Measurements from ENCODE around the gene PHOX2A. TPM values are rescaled to one million over a fixed set of nuclear protein-coding genes. Genes with fewer than 3 reads are reported as not detected.
A peak's percentile ranks its signal among the peaks of the same experiment; 100 is the strongest.

PHOX2A gene
- total RNA-seq, 3 donors from 2014 or later (not counting 1 experiment from before 2014, with no cell fraction given), result not detected

DNA sequence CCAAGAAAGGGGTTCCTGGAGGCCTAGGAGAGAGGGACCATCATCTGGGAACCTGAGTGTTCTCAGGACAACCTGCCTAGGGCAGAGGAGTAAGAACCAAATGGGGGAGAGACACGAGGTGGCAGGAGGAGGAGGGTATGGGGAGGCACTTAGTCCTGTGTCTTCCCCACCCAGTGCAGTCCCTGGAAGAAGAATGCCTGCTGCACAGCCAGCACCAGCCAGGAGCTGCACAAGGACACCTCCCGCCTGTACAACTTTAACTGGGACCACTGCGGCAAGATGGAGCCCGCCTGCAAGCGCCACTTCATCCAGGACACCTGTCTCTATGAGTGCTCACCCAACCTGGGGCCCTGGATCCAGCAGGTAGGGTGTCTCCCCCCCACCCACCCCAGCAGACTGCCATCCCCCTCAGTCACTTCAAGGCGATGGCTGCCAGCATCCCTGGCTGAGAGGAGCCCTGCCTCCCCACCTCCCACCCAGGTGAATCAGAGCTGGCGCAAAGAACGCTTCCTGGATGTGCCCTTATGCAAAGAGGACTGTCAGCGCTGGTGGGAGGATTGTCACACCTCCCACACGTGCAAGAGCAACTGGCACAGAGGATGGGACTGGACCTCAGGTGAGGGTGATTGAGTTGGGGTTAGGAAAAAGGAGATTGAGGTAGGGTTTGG, 23.1 kb downstream of the PHOX2A start:
- Histone ChIP-seq H3K27me3 (ENCODE audit: control insufficient read depth, insufficient read depth, low read length) (no peaks in the 10 kb centered on the region), H3K9me3 (ENCODE audit: control insufficient read depth, insufficient read depth, low read length) (no peaks in the 10 kb centered on the region), H3K27ac (ENCODE audit: low read length) (no peak overlapping the region), H3K36me3 (ENCODE audit: control insufficient read depth, insufficient read depth, low read length) (no peaks in the 10 kb centered on the region), H3K4me3 (ENCODE audit: low read length) (no peak overlapping the region), H3K4me1 (ENCODE audit: control insufficient read depth, insufficient read depth, low read length) (peaks cover 53% of the 10 kb centered on the region)
- Mint-ChIP-seq H3K27ac (peak overlapping the region in 1 of 2 donors; percentile 44), H3K36me3 (no peaks in the 10 kb centered on the region), H3K4me3 (no peak overlapping the region), H3K9me3 (no peaks in the 10 kb centered on the region), H3K27me3 (ENCODE audit: low read depth in 2 of 2) (peaks cover 7 to 9% of the 10 kb centered on the region in 2 donors), H3K4me1 (peaks cover 25 to 46% of the 10 kb centered on the region in 2 donors)
- WGBS (ENCODE audit: insufficient coverage), result 84% methylated on average over 9 of the region's 10 CpGs
- TF ChIP-seq, protein P1, sequence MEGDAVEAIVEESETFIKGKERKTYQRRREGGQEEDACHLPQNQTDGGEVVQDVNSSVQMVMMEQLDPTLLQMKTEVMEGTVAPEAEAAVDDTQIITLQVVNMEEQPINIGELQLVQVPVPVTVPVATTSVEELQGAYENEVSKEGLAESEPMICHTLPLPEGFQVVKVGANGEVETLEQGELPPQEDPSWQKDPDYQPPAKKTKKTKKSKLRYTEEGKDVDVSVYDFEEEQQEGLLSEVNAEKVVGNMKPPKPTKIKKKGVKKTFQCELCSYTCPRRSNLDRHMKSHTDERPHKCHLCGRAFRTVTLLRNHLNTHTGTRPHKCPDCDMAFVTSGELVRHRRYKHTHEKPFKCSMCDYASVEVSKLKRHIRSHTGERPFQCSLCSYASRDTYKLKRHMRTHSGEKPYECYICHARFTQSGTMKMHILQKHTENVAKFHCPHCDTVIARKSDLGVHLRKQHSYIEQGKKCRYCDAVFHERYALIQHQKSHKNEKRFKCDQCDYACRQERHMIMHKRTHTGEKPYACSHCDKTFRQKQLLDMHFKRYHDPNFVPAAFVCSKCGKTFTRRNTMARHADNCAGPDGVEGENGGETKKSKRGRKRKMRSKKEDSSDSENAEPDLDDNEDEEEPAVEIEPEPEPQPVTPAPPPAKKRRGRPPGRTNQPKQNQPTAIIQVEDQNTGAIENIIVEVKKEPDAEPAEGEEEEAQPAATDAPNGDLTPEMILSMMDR (IDR thresholded peaks at IDR 0.05), result no peak
- intact Hi-C loops (cut with micrococcal nuclease), result loop anchor here (5.0 kb wide), 1 partner anchor 591 kb away; the partner anchor contains the start of gene ATG16L2
- ATAC-seq (no peak), DNase-seq (no peak)

DNA sequence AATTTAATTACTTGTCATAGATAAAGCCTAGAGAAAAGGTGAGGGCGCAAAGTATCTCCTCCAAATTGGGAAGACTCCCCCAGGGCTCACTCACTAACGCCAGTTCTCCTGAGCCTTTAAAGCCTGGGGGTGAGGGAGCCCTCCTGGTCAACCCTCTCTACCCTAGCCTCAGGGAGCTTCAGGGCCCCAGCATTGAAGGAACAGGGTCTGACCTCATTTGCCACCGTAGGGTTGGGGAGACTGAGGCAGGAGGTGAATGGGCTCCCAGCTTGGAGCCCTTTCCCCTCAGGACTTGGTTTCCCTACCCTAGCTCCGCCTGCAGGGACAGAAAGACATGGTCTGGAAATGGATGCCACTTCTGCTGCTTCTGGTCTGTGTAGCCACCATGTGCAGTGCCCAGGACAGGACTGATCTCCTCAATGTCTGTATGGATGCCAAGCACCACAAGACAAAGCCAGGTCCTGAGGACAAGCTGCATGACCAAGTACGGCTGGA, 25.7 kb downstream of the PHOX2A start:
- Mint-ChIP-seq H3K4me3 (no peak overlapping the region), H3K9me3 (no peaks in the 10 kb centered on the region), H3K4me1 (peaks cover 17 to 30% of the 10 kb centered on the region in 2 donors), H3K27ac (no peak overlapping the region), H3K36me3 (no peaks in the 10 kb centered on the region), H3K27me3 (ENCODE audit: low read depth in 2 of 2) (peaks cover 9 to 10% of the 10 kb centered on the region in 2 donors)
- no peak overlapping the region for H3K27ac ChIP-seq (ENCODE audit: low read length)
- no peak overlapping the region for H3K4me3 ChIP-seq (ENCODE audit: low read length)
- TF ChIP-seq, protein P1 (IDR thresholded peaks at IDR 0.05), result no peak
- H3K9me3 ChIP-seq (ENCODE audit: control insufficient read depth, insufficient read depth, low read length), result no peaks in the 10 kb centered on the region
- DNase-seq (no peak), ATAC-seq (no peak)
- intact Hi-C loops (cut with micrococcal nuclease), result no loop called here
- H3K4me1 ChIP-seq (ENCODE audit: control insufficient read depth, insufficient read depth, low read length), result peaks cover 39% of the 10 kb centered on the region
- no peaks in the 10 kb centered on the region for H3K36me3 ChIP-seq (ENCODE audit: control insufficient read depth, insufficient read depth, low read length)
- no peaks in the 10 kb centered on the region for H3K27me3 ChIP-seq (ENCODE audit: control insufficient read depth, insufficient read depth, low read length)
- WGBS (ENCODE audit: insufficient coverage), result 85% methylated on average over 5 of the region's 5 CpGs

DNA sequence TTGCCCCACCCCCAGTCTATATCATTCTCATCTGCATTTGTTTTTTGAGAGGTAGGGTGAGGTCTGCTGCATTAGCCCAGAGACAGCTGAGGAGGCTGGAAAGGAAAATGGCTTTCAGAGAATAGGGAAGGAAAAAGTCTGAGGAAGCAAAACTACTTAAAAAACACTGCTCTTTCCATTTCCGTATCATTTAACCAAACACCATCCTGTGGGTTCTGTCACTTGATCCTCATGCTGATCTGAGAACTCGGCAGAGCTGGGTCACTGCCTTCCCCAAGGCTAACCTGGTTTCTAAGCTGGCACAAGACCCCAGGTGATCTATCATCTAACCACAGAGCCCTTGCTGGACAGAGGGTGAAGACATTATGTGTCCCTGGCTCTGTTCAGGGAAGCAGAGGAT, 26.1 kb downstream of the PHOX2A start:
- Histone ChIP-seq H3K4me3 (ENCODE audit: low read length) (no peak overlapping the region), H3K27me3 (ENCODE audit: control insufficient read depth, insufficient read depth, low read length) (no peaks in the 10 kb centered on the region), H3K27ac (ENCODE audit: low read length) (no peak overlapping the region), H3K4me1 (ENCODE audit: control insufficient read depth, insufficient read depth, low read length) (peaks cover 37% of the 10 kb centered on the region), H3K36me3 (ENCODE audit: control insufficient read depth, insufficient read depth, low read length) (no peaks in the 10 kb centered on the region), H3K9me3 (ENCODE audit: control insufficient read depth, insufficient read depth, low read length) (no peaks in the 10 kb centered on the region)
- intact Hi-C loops (cut with micrococcal nuclease), result no loop called here
- Mint-ChIP-seq H3K4me3 (peak overlapping the region; percentile 38), H3K36me3 (no peaks in the 10 kb centered on the region), H3K9me3 (no peaks in the 10 kb centered on the region), H3K4me1 (peaks cover 14 to 27% of the 10 kb centered on the region in 2 donors), H3K27ac (no peak overlapping the region), H3K27me3 (ENCODE audit: low read depth in 2 of 2) (peaks cover 9 to 10% of the 10 kb centered on the region in 2 donors)
- DNase-seq (no peak), ATAC-seq (peak in 2 of 3 donors; percentile 33 to 47)
- WGBS (ENCODE audit: insufficient coverage), result 8% methylated on average over 2 of the region's 2 CpGs
- TF ChIP-seq, protein P1 (IDR thresholded peaks at IDR 0.05), result no peak

Data from natural killer cell (primary cell).